HG03354 (cell line): ENCODE results near the gene MOB4.

ENCODE experiments used
- ATAC-seq: cut with Tn5 transposase; IDR thresholded peaks from one replicate; pipeline ENCODE4 v1.9.1; 2021; ENCODE audit warnings: mild to moderate bottlenecking; ENCODE audit not compliant: unreplicated experiment, poor library complexity, severe bottlenecking

MOB4 gene

GRCh38 chr2:197506658-197507057, 9.2 kb upstream of the MOB4 start:
- ATAC-seq = no peak

GRCh38 chr2:197513915-197514314, 2.0 kb upstream of the MOB4 start:
- no peak for ATAC-seq

- no peak for ATAC-seq
These were observed 1.1 kb upstream of the MOB4 start for GRCh38 chr2:197514754-197515153.

- no peak for ATAC-seq
These were observed 539 bp upstream of the MOB4 start for GRCh38 chr2:197515315-197515738.

- peak; percentile 19 for ATAC-seq
These were observed 511 bp downstream of the MOB4 start for GRCh38 chr2:197516393-197516761.

GRCh38 chr2:197517150-197517549, 1.3 kb downstream of the MOB4 start:
- ATAC-seq = no peak

- ATAC-seq = no peak
These were observed 22.5 kb downstream of the MOB4 start for GRCh38 chr2:197538412-197538811.

- no peak for ATAC-seq
These were observed 23.9 kb downstream of the MOB4 start for GRCh38 chr2:197539734-197540133.

GRCh38 chr2:197543206-197543605, 27.3 kb downstream of the MOB4 start:
- no peak for ATAC-seq

GRCh38 chr2:197547163-197547900, 31.5 kb downstream of the MOB4 start:
- ATAC-seq = no peak

- ATAC-seq = no peak
These were observed 32.7 kb downstream of the MOB4 start for GRCh38 chr2:197548582-197548981.

- peak; percentile 71 for ATAC-seq
These were observed 35.4 kb downstream of the MOB4 start for GRCh38 chr2:197551260-197551659.

- ATAC-seq = no peak
These were observed 39.6 kb downstream of the MOB4 start for GRCh38 chr2:197555467-197555866.

- no peak for ATAC-seq
These were observed 40.6 kb downstream of the MOB4 start for GRCh38 chr2:197556456-197556855.

- no peak for ATAC-seq
These were observed 42.5 kb downstream of the MOB4 start for GRCh38 chr2:197558393-197558792.

- ATAC-seq = no peak
These were observed 43.8 kb downstream of the MOB4 start for GRCh38 chr2:197559681-197560080.

GRCh38 chr2:197560146-197560665, 44.3 kb downstream of the MOB4 start:
- ATAC-seq = no peak

- no peak for ATAC-seq
These were observed 55.9 kb downstream of the MOB4 start for GRCh38 chr2:197571627-197572271.

- ATAC-seq = no peak
These were observed 57.7 kb downstream of the MOB4 start for GRCh38 chr2:197573608-197574007.

- ATAC-seq = no peak
These were observed 60.1 kb downstream of the MOB4 start for GRCh38 chr2:197575987-197576386.

GRCh38 chr2:197576631-197577030, 60.8 kb downstream of the MOB4 start:
- ATAC-seq = no peak
